Suprapubic skin (tissue), 4 donors: Measurements from ENCODE around the gene CACNA2D2. TPM values are rescaled to one million over a fixed set of nuclear protein-coding genes. Genes with fewer than 3 reads are reported as not detected.
A peak's percentile ranks its signal among the peaks of the same experiment; 100 is the strongest.

Experiments used
- DNase-seq, 2 donors: peaks; one replicate each; pipeline ENCODE4 v3.0.0-alpha.2; 2019; ENCODE audit warnings: low spot score in 2 of 2
- H3K27ac ChIP-seq: fragments of 200-600 bp; sonication (generic); one replicate; pipeline ENCODE4 v1.5.1; 2019
- H3K27me3 ChIP-seq: fragments of 200-600 bp; sonication (generic); one replicate; pipeline ENCODE4 v1.5.1; 2019
- H3K36me3 ChIP-seq: fragments of 200-600 bp; sonication (generic); one replicate; pipeline ENCODE4 v1.5.1; 2019
- H3K4me1 ChIP-seq: fragments of 200-600 bp; sonication (generic); one replicate; pipeline ENCODE4 v1.5.1; 2019
- H3K4me3 ChIP-seq: fragments of 200-600 bp; sonication (generic); one replicate; pipeline ENCODE4 v1.5.1; 2019; ENCODE audit warnings: mild to moderate bottlenecking
- H3K9me3 ChIP-seq: fragments of 200-600 bp; sonication (generic); one replicate; pipeline ENCODE4 v1.5.1; 2019
- CTCF ChIP-seq, 2 donors: fragments of 200-600 bp in 1 of 2; fragments of 450-650 bp in 1 of 2; sonication (generic) in 1 of 2; IDR thresholded peaks; one replicate each; pipeline ENCODE4 v1.5.1; 2016 to 2019; ENCODE audit warnings: antibody characterized with exemption in 2 of 2, mild to moderate bottlenecking in 1 of 2, moderate library complexity in 1 of 2
- EP300 ChIP-seq: sonication (generic); formaldehyde crosslinking; IDR thresholded peaks from one replicate; pipeline ENCODE4 v1.6.1; 2017; ENCODE audit warnings: antibody characterized with exemption
- POLR2A ChIP-seq, 2 donors: fragments of 450-650 bp; IDR thresholded peaks; one replicate each; pipeline ENCODE4 v1.6.1; 2017; ENCODE audit warnings: antibody characterized with exemption in 2 of 2, mild to moderate bottlenecking in 2 of 2, moderate library complexity in 2 of 2
- POLR2AphosphoS5 ChIP-seq, 3 donors: sonication (generic); formaldehyde crosslinking; IDR thresholded peaks; one replicate each; pipeline ENCODE4 v1.6.1; 2017; ENCODE audit warnings: antibody characterized with exemption in 3 of 3
- WGBS: methylation state at CpG from one replicate; pipeline ENCODE4 v1.1.5; 2018; 5-methylcytosine and 5-hydroxymethylcytosine counted together
- total RNA-seq, 4 donors: library from RNA; depleted of rRNA; stranded (reverse); fragments of >200 nt; gene quantifications; one replicate each; pipeline ENCODE4 v1.1.0, GENCODE V29; 2016

Gene CACNA2D2
- total RNA-seq, 4 donors from 2014 or later: 1.4 to 5.6 (median 1.7) TPM

DNA sequence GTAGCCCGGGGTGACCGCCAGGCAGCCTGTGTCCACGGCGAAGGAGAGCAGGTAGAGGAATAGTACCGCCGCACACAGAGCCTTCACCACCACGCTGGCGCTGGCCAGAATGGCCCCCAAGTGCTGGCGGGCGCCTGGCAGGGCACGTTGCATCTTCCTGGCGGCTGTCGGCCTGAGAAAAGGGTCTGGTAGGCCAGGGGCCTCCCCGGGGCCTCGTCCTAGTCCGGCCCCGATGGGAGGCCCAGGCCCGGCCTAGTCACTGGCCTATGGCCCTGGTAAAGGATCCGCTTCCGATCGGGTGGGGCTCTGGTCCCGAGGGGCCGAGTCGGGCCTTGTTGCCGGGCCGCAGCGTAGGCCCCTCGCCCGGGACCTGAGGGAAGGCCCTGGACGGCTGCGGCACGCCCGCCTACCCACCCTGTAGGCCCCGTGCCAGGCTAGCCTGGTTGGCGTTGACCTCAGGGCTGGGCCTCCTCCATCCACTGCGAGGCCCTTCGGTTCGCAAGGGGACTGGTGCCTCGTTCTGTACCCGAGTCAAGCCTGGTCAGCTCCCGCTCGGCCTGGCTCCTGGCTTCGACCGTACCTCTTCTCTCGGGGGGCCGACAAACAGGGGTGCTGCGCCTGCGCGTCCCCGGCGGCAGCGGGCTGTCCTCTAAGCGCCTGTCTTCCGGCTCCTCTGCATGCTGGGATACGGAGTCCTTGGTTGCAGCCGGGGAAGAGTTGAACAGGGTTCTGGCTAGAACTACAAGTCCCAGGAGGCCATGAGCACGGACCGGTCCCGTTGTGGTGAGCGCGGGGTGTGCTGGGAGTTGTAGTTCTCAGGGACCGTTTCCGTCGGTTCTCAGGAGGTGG lies 144.3 kb downstream of the CACNA2D2 start, which contains the start of gene TMEM115:
TSS of gene TMEM115 (minus strand) at position 611 of the 849 bp plus-strand sequence. CDS start at position 153, 458 bp downstream.
- no peak for TF ChIP-seq EP300
- peak in 1 of 2 donors; percentile 62 for TF ChIP-seq POLR2A (IDR thresholded peaks at IDR 0.05)
- TF ChIP-seq POLR2AphosphoS5 (IDR thresholded peaks at IDR 0.05): peak in 2 of 3 donors; percentile 57 to 61
- TF ChIP-seq CTCF (IDR thresholded peaks at IDR 0.05): no peak
- Histone ChIP-seq H3K4me3 (peak within 1 kb of the TSS; percentile 97), H3K36me3 (peaks cover 25% of the 10 kb centered on the region), H3K27me3 (no peaks in the 10 kb centered on the region), H3K27ac (peak within 1 kb of the TSS; percentile 93), H3K9me3 (no peaks in the 10 kb centered on the region), H3K4me1 (peaks cover 48% of the 10 kb centered on the region)
- WGBS: 0% methylated on average over 15 of the region's 64 CpGs
- peak; percentile 97 to 98 for DNase-seq

DNA sequence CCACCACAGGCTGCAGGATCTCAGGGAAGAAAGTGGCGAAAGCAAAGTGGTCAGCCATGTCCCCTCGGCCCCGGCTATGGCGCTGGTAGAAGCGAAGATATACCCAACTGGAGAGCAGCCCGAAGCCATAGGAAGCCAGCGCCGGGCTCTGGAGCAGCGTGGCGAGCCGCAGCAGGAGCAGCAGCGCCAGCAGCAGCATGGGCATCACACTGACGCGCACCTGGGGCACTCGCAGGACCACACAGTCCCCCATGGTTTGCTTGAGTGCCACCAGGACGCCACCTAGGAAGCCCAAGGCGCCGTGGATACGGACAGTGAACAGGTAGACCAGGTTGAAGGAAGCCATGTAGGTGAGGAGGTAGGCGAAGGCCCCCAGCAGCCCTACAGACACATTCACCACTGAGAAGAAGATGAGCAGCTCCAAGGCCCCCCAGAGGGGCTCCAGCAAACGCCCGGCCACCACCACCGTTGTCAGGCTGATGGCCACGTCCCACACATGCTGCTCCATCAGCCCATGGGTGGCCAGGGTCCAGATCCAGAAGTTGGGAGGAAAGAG lies 145.0 kb downstream of the CACNA2D2 start:
- no peak for TF ChIP-seq CTCF (IDR thresholded peaks at IDR 0.05)
- no peak for TF ChIP-seq POLR2AphosphoS5 (IDR thresholded peaks at IDR 0.05)
- no peak for TF ChIP-seq EP300
- TF ChIP-seq POLR2A (IDR thresholded peaks at IDR 0.05): no peak
- peaks cover 48% of the 10 kb centered on the region for H3K4me1 ChIP-seq
- 48% methylated on average over 10 of the region's 24 CpGs for WGBS

GRCh38 chr3:50357481-50357880 lies 146.0 kb downstream of the CACNA2D2 start:
- TF ChIP-seq EP300 (no peak), POLR2AphosphoS5 (IDR thresholded peaks at IDR 0.05) (no peak), POLR2A (IDR thresholded peaks at IDR 0.05) (no peak), CTCF (IDR thresholded peaks at IDR 0.05) (no peak)
- 60% methylated on average over 1 of the region's 1 CpG for WGBS

More for the DNA sequence above, 145.0 kb downstream of the CACNA2D2 start:
- Histone ChIP-seq H3K27me3 (no peaks in the 10 kb centered on the region), H3K9me3 (no peaks in the 10 kb centered on the region), H3K4me3 (peak overlapping the region; percentile 97), H3K27ac (peak overlapping the region; percentile 93), H3K36me3 (peaks cover 32% of the 10 kb centered on the region)
- no peak for DNase-seq

GRCh38 chr3:50356553-50356952 lies 146.9 kb downstream of the CACNA2D2 start:
- no peak for TF ChIP-seq POLR2AphosphoS5 (IDR thresholded peaks at IDR 0.05)
- TF ChIP-seq EP300: no peak
- no peak for TF ChIP-seq CTCF (IDR thresholded peaks at IDR 0.05)
- no peak for TF ChIP-seq POLR2A (IDR thresholded peaks at IDR 0.05)
- no peaks in the 10 kb centered on the region for H3K27me3 ChIP-seq
- DNase-seq: no peak
- H3K36me3 ChIP-seq: peaks cover 38% of the 10 kb centered on the region
- H3K4me1 ChIP-seq: peaks cover 61% of the 10 kb centered on the region
- no peaks in the 10 kb centered on the region for H3K9me3 ChIP-seq
- H3K27ac ChIP-seq: peak overlapping the region; percentile 13
- peak overlapping the region; percentile 97 for H3K4me3 ChIP-seq
- 46% methylated on average over 5 of the region's 5 CpGs for WGBS

More at GRCh38 chr3:50357481-50357880, 146.0 kb downstream of the CACNA2D2 start:
- H3K27ac ChIP-seq: peak overlapping the region; percentile 5
- peak overlapping the region; percentile 97 for H3K4me3 ChIP-seq
- no peak for DNase-seq
- H3K9me3 ChIP-seq: no peaks in the 10 kb centered on the region
- H3K36me3 ChIP-seq: peaks cover 38% of the 10 kb centered on the region
- peaks cover 56% of the 10 kb centered on the region for H3K4me1 ChIP-seq
- no peaks in the 10 kb centered on the region for H3K27me3 ChIP-seq
